HG03175 (cell line): ENCODE data around the gene CLPSL1.

Source experiments
- ATAC-seq: cut with Tn5 transposase; IDR thresholded peaks from one replicate; pipeline ENCODE4 v1.9.1; 2021; ENCODE audit warnings: mild to moderate bottlenecking, moderate library complexity; ENCODE audit not compliant: unreplicated experiment

CLPSL1 gene

DNA sequence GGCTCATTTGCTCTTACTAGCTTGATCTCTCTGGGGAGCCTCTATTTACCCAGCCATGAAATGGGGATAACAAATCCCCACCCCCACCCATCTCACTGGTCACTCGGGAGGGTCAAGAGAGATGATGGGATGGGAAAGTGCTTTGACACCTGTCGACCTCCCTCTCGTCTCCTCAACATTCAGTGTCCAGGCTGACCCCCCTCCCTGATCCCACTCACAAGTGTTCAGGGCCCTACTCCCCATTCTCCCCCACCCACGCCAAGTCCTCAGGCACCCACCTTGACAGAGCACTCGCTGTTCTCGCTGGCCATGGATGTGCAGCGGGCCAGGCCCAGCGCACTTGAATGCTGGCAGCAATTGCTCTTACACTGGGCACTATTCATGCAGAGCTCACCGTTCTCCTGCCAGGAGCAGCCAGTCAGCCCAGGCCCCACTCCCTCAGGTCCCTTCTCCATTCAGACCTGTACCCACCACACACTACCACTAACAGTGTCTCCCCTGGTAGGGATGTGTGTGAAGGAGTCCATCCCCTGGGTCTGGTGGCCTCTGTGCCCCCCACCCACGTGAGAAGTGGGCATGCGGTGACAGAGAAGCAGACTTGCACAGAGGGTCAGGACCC is 14.7 kb downstream of the CLPSL1 start:
- no peak for ATAC-seq

DNA sequence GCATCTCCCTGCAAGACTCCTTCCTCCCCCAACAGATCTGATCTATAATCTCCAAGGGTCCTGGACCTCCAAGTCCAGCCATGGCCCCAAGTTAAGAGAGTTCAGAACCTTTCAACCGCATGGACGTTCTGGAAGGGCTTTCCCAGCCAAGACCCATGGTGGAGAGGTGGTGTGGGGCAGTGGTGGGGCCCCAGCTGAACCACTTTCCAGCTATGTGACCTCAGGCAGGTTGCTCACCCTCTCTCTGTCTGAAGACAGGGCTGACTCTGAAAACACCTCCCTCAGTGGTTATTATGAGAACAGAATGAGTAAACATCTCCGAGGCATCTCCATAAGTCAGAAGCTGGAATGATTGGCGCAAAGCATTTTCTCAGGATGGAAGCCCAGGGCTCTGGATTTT is 15.4 kb downstream of the CLPSL1 start:
- no peak for ATAC-seq

DNA sequence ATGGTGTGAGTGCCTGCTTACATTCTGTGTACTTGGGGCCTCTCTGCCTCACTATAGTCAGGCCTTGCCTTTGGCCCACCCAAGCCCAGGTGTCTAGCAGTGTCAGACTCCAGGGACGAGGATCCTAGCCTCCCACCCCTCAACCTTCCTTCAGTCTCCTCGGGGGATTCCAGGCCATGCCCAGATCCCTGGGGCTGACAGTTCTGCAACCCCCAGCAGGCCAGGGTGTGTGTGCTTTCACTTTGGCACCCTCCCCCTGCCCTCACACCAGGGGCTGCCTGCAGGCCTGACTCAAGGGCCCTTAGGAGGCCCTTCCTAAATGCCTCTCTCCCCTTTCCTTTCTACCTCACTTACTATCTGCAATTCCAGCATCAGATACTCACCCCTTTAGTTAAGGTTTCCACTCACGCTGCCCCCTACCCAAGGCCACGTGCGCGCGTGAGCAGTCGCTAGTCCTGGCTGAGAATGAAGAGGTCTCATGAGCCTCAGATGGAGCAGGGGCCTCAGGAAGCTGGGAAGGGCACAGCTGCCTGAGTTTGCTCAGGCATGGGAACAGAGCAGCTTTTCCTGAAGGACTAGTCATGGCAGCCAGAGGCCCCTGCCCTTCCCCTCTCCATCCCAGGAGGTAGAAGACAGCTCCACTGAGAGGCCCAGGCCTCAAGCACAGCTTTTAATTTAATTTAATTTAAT is 17.2 kb downstream of the CLPSL1 start:
- ATAC-seq = no peak

DNA sequence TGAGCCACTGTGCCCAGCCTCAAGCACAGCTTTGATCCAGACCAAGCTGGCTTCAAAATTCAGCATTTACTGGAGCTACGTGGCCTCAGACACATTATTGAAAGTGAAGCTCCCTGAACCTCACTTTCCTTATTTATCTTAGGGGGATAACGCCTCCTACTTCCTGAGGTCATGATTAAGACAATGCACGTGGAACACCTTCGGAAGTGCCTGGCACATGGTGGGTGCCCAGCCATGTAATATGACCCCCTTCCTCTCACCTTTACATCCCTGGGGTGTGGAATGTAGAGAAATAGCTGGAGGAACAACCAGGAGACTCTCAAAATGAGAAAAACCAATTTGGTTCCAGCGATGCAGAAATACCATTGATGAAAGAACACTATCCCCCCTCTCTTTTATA is 17.9 kb downstream of the CLPSL1 start:
- no peak for ATAC-seq

GRCh38 chr6:35801148-35801547 is 20.3 kb downstream of the CLPSL1 start:
- ATAC-seq = no peak

GRCh38 chr6:35804996-35805736 is 24.3 kb downstream of the CLPSL1 start, which contains the start of gene LHFPL5:
Gene LHFPL5 (plus strand): TSS chr6:35805352. CDS start chr6:35805671, 319 bp downstream.
- no peak for ATAC-seq

- ATAC-seq = no peak
Measured at GRCh38 chr6:35808688-35809087, 27.9 kb downstream of the CLPSL1 start.

GRCh38 chr6:35809809-35810208 is 29.0 kb downstream of the CLPSL1 start:
- ATAC-seq = no peak

DNA sequence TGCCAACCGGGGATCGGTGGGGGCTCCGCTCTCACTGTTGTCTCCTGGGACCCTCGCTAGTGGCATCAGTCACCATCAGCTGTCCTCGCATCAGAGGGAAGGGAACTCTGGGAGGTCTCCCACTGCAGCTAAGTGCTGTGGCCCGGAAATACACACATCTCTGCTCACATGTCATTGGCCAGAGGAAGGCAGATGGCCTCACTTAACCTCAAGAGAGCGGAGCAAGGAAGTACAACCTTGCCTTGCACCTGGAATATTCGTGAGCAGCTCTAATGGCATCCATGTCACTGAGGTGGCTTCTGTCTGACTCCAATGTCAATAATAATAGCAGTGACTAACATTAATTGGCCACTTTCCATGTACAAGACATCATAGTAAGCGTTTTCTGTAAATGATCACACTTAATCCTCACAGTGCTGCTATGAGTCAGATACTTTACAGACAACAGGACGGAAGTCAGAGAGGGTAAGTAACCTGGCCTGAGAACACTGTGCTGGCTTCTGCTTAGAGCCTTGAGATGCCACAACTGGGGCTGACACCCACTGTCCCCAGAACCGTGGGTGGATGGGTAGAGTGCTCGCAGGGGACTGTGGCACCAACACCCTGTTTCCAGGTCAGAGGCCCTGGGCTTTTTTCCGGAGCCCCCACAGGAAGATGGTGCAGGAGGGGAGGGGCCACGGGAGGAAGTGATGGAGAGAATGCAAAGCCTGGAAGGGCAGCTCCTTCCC is 30.3 kb downstream of the CLPSL1 start:
- ATAC-seq = no peak

DNA sequence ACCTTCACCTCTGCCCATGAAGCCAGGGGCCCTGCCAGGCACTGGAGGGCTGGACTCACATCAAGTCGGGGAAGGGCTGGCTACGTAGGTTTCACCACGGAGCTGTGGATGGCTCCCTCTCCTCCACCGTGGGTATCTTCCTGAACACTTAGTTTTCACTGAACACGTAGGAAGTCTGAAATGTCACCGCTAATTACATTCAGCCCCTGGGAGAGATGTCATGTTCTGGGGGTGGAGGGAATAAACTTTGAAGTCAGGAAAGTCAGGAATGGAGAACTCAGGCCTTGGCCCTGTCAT is 30.8 kb downstream of the CLPSL1 start:
- ATAC-seq = no peak

DNA sequence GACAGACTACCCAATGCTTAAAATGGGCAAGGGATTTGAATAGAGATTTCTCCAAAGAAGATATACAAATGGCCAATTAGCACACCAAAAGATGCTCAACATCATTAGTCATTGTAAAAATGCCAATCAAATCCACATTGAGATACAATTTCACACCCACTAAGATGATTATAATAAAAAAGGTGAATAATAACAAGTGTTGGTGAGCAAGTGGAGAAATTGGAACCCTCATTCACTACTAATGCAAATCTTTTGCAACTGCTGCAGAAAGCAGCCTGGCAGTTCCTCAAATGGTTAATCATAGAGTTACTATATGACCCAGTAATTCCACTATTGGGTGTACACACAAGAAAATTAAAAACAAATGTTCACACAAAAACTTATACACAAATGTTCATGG is 36.7 kb downstream of the CLPSL1 start:
- ATAC-seq = no peak

DNA sequence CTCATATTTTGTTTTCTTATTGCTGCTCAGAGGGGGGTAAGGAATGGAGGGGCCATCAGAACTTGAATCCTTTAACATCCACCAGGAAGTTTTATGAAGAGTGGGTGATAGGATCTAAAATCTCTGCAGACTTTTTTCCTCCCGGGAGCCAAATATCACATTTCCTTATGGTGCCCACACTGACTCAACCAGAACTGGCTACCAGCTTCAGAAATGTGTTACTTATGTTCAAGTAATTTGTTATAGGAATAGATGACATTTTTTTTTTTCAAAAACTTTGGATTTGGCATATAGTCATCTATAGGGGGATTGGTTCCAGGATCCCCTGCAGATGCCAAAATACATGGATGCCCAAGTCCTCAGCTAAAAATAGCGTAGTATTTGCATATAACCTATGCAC is 42.8 kb downstream of the CLPSL1 start:
- ATAC-seq = no peak

- no peak for ATAC-seq
Measured at GRCh38 chr6:35824552-35825192, 43.9 kb downstream of the CLPSL1 start.

- ATAC-seq = no peak
Measured at GRCh38 chr6:35829306-35829705, 48.5 kb downstream of the CLPSL1 start.

GRCh38 chr6:35831257-35832007 is 50.6 kb downstream of the CLPSL1 start:
- no peak for ATAC-seq

- ATAC-seq = no peak
Measured at GRCh38 chr6:35833536-35833935, 52.7 kb downstream of the CLPSL1 start.
